Choroid plexus epithelial cell (primary cell): Measurements from ENCODE around the gene TMEM196.
A peak's percentile ranks its signal among the peaks of the same experiment; 100 is the strongest.
"Not testable (repeated sequence)": the region's sequence is repeated elsewhere in the genome, so short reads cannot be mapped to it uniquely, and the experiment has no call there.

Source experiments
- DNase-seq: peaks from one replicate; pipeline ENCODE4 v3.0.0-alpha.2; 2010; ENCODE audit warnings: low read depth
- H3K4me3 ChIP-seq: 2 replicates; pipeline ENCODE4 v1.5.1; 2011; ENCODE audit warnings: low read depth, mild to moderate bottlenecking, control low read depth, low read length, moderate library complexity
- CTCF ChIP-seq: conservative IDR thresholded peaks from 2 replicates; pipeline ENCODE4 v1.5.1; 2011; ENCODE audit warnings: low read depth, mild to moderate bottlenecking, control low read depth, inconsistent platforms, low read length, moderate library complexity

The TMEM196 gene

GRCh38 chr7:19696926-19697325 lies 76.5 kb downstream of the TMEM196 start:
- DNase-seq = no peak
- no peak for TF ChIP-seq CTCF
- no peak overlapping the region for H3K4me3 ChIP-seq

- TF ChIP-seq CTCF = no peak
- no peak for DNase-seq
- no peak overlapping the region for H3K4me3 ChIP-seq
These were observed 81.1 kb downstream of the TMEM196 start for GRCh38 chr7:19692111-19692828.

GRCh38 chr7:19690736-19691135 lies 82.7 kb downstream of the TMEM196 start:
- no peak overlapping the region for H3K4me3 ChIP-seq
- DNase-seq = peak; percentile 2
- TF ChIP-seq CTCF = no peak

GRCh38 chr7:19689130-19689529 lies 84.3 kb downstream of the TMEM196 start:
- not testable (repeated sequence) for H3K4me3 ChIP-seq, DNase-seq

- no peak for TF ChIP-seq CTCF
- no peak for DNase-seq
- H3K4me3 ChIP-seq = no peak overlapping the region
These were observed 91.8 kb downstream of the TMEM196 start for GRCh38 chr7:19681596-19681995.

- H3K4me3 ChIP-seq = no peak overlapping the region
- no peak for TF ChIP-seq CTCF
- DNase-seq = peak; percentile 67
These were observed 96.2 kb downstream of the TMEM196 start for GRCh38 chr7:19677180-19677579.

GRCh38 chr7:19675816-19676215 lies 97.6 kb downstream of the TMEM196 start:
- DNase-seq = no peak
- TF ChIP-seq CTCF = no peak
- H3K4me3 ChIP-seq = no peak overlapping the region
